HG03039 (cell line): ENCODE measurements around the gene RUVBL2.
"Not testable (repeated sequence)": the region's sequence is repeated elsewhere in the genome, so short reads cannot be mapped to it uniquely, and the experiment has no call there.

Source experiments
- ATAC-seq: cut with Tn5 transposase; IDR thresholded peaks from one replicate; pipeline ENCODE4 v1.9.1; 2021; ENCODE audit warnings: mild to moderate bottlenecking, moderate library complexity; ENCODE audit not compliant: unreplicated experiment

The RUVBL2 gene

DNA sequence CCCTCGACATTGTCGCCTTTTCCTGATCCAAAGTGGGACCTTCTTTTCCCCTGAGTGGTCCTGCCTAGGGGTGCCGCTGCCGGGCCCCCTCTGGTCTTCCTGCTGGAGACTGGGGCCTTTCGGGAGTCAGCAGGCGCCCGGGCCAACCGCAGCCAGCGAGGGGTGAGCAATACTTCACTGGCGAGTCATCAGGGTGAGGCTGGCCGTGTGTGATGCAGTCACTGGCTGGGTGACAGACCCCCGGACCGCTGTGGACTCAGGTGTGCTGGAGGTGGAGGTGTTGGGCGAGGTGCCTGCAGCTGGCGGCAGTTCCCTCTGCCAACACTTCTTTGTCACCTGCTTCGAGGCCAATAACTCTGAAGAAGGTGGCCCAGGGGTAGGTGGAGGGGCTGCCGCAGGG lies 48.5 kb downstream of the RUVBL2 start:
- ATAC-seq, result no peak

DNA sequence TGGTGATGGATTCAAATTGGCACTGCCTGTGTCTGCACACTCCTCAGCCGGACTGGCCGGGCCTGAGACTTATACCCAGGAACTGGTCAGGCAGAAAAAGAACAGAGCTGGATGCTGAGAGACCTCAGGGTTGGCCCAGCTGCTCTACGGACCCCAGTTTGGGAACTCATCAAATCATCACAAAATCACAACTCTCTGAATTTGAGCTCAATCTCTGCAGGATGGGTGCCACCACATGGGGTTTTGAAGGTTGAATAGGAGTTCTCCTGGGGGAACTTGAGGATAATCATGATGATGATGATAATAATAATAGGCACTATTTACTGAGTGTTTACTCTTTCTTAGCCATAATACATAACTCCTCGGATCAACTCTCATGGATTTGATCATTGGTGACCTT lies 49.0 kb downstream of the RUVBL2 start:
- ATAC-seq, result not testable (repeated sequence)

DNA sequence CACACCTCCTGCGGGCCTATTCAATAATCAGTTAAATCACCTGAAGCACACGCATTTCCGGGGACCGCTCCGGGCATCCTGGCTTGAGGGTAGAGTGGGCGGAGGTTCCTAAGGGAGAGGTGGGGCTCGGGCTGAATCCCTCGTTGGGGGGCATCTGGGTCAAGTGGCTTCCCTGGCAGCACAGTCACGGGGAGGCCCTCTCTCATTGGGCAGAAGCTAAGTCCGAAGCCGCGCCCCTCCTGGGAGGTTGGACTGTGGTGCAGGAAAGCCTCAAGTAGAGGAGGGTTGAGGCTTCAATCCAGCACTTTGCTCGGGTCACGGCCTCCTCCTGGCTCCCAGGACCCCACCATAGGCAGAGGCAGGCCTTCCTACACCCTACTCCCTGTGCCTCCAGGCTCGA lies 49.9 kb downstream of the RUVBL2 start, which contains the start of gene CGB5:
Gene CGB5 (plus strand): TSS at position 301 of the 400 bp plus-strand sequence. CDS start 362 bp downstream, outside the sequence.
- ATAC-seq, result not testable (repeated sequence)

DNA sequence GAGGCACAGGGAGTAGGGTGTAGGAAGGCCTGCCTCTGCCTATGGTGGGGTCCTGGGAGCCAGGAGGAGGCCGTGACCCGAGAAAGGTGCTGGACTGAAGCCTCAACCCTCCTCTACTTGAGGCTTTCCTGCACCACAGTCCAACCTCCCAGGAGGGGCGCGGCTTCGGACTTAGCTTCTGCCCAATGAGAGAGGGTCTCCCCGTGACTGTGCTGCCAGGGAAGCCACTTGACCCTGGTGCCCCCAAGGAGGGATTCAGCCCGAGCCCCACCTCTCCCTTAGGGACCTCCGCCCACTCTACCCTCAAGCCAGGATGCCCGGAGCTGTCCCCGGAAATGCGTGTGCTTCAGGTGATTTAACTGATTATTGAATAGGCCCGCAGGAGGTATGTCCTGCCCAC lies 55.3 kb downstream of the RUVBL2 start, which contains the start of gene CGB8:
Gene CGB8 (minus strand): TSS at position 101 of the 400 bp plus-strand sequence. CDS start 372 bp downstream, outside the sequence.
- ATAC-seq, result not testable (repeated sequence)

DNA sequence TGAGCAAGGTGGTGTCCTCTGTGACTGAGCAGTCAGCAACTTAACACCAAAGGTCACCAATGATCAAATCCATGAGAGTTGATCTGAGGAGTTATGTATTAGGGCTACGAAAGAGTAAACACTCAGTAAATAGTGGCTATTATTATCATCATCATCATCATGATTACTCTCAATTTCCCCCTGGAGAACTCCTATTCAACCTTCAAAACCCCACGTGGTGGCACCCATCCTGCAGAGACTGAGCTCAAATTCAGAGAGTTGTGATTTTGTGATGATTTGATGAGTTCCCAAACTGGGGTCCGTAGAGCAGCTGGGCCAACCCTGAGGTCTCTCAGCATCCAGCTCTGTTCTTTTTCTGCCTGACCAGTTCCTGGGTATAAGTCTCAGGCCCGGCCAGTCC lies 56.1 kb downstream of the RUVBL2 start:
- ATAC-seq, result not testable (repeated sequence)

DNA sequence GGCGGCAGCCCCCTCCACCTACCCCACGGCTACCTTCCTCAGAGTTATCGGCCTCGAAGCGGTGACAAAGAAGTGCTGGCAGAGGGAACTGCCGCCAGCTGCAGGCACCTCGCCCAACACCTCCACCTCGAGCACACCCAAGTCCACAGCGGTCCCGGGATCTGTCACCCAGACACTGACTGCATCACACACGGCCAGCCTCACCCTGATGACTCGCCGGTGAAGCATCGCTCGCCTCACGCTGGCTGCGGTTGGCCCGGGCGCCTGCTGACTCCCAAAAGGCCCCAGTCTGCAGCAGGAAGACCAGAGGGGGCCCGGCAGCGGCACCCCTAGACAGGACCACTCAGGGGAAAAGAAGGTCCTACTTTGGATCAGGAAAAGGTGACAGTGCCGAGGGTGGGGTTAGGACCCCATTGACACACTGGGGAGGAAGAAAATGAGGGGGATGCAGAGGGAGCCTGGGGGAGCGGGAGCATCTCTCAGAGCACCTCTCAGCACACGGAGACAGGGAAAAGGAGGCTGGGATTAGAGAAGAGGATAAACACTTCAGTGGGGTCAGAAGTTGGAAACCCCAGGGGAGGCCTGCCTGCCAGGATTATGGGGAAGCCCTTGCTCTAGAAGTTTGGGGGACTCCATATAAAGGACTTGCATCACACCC lies 56.8 kb downstream of the RUVBL2 start:
- ATAC-seq, result not testable (repeated sequence)

DNA sequence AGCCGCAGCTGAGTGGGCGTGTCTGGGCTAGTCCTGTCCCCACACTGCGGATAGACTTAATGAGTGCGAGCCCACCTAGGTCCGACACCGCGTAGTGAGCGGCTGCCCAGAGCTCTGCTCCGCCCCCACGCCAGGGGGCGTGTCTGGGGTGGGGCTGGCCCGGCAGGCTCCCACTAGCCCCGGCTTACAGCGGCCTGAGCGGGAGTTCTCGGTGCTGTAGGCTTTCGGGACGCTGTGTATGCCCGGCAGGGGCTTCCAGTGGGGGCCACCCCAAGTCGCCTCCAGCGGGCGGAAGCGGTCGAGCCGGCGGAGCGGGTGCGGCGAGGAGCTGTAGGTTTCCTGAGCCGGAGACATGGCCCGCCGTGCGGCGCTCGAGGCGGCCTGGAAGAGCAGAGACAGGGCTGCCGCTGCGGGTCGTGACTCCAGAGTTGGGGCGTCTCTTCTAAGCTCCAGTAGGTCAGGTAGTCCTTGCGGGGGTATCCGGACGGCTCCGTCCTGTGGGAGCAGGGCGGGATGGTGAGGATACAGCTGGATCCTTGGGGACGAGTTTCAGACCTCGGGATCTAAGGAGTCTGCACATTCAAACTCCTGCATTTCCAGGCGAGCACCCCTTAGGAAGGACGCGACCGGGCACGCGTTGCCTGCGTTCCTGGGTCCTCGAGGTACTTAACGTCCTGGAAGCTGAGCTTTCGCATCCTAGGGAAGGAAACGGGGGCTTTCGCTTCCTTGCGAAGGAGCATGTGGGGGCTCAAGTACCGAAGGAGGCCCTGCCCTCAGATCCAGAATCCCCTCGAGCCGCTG lies 62.6 kb downstream of the RUVBL2 start:
- no peak for ATAC-seq

DNA sequence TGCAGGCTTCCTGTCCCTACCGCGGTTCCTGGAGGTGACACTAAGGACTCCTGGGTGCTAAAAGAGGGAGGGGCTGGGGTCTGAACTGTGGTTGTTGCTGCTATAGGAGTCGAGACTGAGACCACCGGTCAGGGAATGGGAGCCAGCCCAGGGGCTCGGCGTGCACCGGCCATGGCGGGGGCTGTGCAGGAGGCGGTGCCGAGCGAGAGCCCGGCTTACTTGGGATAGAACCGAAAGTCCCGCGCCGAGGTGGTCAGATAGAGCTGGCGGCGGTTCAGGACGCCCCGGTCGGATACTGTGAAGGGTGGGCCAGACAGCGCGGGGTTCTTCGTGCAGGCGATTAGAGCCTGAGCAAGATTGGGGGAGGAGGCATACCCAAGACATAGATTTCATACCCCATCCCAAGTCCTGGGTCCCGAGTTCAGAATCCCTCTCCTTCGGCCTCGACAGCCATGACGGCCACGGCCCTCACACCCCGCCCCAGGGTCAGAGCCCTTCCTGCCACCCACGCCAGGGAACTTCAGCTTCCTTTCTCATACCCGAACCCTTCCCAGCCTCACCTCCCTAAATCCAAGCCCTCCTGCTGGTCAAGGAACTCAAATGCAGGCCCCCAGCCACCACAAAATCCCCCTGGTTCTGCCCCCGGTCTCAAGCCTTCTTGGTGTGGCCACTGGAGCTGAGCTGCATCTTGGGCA lies 63.4 kb downstream of the RUVBL2 start:
- ATAC-seq, result not testable (repeated sequence)

DNA sequence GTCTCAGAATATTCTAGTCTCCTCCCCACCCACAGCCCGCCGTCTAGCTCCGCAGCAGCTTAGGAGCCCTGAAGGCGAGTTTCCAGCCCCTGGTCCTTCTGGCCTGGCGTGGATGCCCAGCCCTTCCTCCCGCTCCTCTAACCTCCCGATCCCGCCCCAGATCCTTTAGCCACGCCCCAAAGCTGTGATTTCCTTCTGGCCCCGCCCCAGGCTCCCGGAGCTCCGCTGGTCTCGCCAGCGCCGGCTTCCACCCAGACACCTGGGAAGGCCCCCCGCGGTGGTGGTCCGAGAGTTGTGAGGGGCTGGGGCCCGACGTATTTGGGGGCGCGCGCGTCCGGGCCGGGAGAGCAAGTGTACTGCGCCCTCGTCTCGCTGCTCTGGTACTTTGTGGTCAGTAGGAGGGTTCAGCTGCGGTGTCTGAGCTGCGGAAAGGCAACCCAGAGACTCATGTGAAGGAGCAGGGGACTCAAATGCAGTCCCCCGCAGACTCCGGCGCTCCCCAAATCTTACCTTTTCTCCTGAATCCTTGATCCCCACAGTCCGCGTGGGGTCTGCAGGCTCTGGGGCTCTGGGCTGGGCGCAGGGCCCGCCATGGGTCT lies 64.0 kb downstream of the RUVBL2 start, which contains the start of gene CGB7:
Gene CGB7 (minus strand): TSS at position 114 of the 599 bp plus-strand sequence. CDS start 2,374 bp downstream, outside the sequence.
- no peak for ATAC-seq

DNA sequence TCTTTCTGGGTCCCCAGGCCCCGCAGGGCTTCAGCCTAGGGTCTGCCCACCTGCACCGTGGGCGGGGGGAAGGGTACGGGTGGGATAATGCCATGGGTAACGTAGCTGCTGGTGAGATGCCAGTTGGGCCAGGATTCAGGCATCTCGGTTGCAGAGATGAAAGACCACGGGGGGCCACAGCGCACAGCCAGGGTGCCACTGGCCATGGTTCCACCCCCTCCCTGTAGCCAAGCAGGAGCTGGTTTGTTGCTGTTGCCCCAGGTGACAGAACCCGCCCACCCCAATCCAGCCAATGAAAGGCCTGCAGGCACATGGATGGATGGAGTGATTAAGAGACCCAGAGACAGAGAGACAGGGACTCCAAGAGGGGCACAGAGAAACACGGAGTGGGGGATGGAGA lies 64.9 kb downstream of the RUVBL2 start:
- ATAC-seq, result no peak

DNA sequence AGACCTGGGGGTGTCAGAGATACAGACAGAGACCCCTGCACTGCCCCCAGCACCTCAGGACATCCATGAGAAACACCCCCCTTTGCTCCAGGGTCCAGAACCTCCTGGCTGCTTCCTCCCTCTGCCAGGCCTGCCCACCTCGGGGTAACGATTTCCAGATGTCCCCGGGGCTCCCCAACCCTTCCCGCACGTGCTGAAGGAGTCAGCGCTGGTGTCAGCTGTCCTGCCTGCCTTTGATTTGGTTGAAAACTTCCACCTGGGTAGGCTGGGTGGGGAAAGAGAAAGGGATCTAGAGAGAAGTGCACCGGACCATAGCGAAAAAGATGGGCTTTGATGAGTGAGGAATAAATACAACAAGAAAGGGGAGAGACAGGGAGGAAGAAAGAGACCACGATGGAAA lies 65.4 kb downstream of the RUVBL2 start:
- ATAC-seq, result no peak

DNA sequence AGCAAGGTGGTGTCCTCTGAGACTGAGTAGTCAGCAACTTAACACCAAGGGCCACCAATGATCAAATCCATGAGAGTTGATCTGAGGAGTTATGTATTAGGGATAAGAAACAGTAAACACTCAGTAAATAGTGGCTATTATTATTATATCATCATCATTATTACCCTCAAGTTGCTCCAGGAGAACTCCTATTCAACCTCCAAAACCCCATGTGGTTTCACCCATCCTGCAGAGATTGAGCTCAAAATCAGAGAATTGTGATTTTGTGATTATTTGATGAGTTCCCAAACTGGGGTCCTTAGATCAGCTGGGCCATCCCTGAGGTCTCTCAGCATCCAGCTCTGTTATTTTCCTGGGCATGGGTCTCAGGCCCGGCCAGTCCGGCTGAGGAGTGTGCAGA lies 67.3 kb downstream of the RUVBL2 start:
- no peak for ATAC-seq

DNA sequence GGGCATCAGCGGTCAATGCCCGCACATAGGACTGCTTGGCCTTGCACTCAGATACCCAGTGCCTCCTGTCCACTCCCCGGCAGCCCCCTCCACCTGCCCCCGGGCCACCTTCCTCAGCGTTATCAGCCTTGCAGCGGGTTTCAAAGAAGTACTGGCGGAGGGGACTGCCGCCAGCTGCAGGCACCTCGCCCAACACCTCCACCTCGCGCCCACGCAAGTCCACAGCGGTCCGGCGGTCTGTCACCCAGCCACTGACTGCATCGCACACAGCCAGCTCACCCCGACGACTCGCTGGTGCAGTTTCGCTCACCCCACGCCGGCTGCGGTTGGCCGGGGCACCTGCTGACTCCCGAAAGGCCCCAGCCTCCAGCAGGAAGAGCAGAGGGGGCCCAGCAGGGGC lies 67.8 kb downstream of the RUVBL2 start:
- ATAC-seq, result no peak

DNA sequence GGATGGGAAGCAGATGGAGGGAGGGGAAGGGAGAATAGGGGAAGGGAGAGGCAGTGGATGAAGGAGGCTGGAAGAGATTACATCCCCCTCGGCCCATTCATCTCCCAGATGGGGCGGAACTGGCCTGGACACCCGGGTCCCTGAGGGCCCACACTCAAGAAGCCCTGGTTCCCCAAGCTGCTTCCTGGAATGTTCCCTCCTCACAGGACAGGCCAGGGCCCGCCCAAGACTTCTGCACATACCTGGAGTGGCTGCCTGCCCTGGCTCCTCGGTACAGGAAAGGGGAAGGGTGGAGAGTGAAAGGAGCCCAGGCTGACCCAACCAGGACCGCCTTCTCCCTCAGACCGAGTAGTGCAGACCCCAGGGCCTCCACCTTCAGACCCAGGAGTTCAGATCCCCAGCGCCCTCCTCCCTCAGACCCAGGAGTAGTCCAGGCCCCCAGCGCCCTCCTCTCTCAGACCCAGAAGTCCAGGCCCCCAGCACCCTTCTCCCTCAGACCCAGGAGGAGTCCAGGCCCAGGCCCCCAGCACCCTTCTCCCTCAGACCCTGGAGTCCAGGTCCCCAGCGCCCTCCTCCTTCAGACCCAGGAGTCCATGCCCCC lies 70.4 kb downstream of the RUVBL2 start:
- ATAC-seq, result no peak

DNA sequence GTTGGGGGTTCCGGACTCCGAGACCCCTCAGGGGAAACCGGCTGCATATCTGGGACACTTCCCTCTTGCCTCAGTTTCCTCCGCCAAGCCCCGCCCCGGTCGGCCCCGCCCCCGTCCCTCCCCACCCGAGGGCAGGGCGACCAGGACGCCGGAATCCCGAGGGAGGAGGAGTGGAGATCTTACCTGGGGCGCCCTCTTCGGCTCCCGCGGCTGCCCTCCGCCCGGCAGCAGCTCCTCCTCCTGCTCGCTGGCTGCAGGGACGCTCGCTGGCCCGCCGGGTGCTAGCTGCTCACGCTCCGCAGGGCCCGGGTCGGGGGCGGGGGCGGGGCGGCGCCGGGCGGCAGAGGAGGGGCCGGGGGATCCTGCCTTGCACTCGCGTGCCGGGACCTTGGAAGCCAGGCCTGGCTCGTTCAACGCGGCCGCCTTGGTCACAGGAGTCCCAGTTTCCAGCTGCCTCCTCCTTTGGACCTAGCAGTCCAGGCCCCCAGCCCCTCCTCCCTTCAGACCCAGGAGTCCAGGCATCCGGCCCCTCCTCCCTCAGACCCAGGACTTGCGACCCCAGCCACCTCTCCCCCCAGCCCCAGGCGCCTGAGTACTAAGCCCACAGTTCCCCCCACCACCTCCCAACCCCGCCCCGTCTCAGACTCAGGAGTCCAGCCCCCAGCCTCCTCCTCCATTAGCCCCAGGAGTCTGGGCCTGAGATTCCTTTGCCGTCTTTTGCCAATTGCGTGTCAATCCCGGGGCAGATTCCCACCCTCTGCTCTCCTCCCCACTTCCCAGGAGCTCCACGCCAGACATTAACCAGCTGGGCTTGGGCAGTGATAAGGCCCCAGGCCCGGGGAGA lies 71.3 kb downstream of the RUVBL2 start, which contains the start of gene NTF4:
Gene NTF4 (minus strand): TSS at position 51 of the 844 bp plus-strand sequence. CDS start 2,821 bp downstream, outside the sequence.
- ATAC-seq, result no peak
